OCI-LY1 (cell line): ENCODE data around the gene ATP9B.

Experiments used
- CTCF ChIP-seq: fragments of 200-600 bp; sonication (generic), shearing (Covaris generic); IDR thresholded peaks from 2 replicates; pipeline ENCODE4 v1.5.1; 2017; ENCODE audit warnings: mild to moderate bottlenecking, antibody characterized with exemption, low read length, moderate library complexity, mixed read lengths
- EZH2 ChIP-seq: fragments of 200-600 bp; sonication (generic), shearing (Covaris generic); IDR thresholded peaks from 2 replicates; pipeline ENCODE4 v1.8.0; 2017; ENCODE audit warnings: borderline replicate concordance, mixed run types, mild to moderate bottlenecking, antibody characterized with exemption, low read length, moderate library complexity, mixed read lengths

GRCh38 chr18:79345366-79345765 is 276.2 kb downstream of the ATP9B start:
- TF ChIP-seq CTCF (no peak), EZH2 (no peak)
